ENCODE data around the gene PRKAR1A.

DNA sequence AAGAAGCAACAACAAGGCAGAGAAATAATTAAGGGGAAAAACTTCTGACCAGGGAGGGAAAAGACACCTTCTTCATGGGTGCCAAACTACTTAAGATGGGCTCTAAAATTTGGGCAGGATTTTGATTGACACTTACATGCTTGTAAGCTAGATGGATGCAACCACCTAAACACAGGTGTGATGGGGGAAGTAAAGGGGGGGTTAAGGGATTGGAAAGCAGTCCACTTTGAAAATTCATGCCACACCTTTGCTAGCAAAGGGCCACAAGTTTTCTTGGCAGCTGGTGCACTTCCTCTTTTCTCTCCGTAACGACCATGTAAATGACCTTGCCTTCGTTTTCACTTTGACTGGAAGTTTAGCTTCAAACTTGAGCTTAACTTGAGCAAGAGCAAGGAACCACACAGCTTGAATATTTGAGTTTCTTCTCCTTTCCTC, 14.3 kb upstream of the PRKAR1A start:
- TF ChIP-seq SNAI2 (CRISPR knock-in tag; IDR thresholded peaks at IDR 0.05) (no peak), PATZ1 (CRISPR knock-in tag; IDR thresholded peaks at IDR 0.05; ENCODE audit: borderline replicate concordance) (no peak), ZFP30 (CRISPR knock-in tag; IDR thresholded peaks at IDR 0.05) (no peak), ESRRG (CRISPR knock-in tag; IDR thresholded peaks at IDR 0.05) (no peak), RARB (CRISPR knock-in tag; IDR thresholded peaks at IDR 0.05) (no peak), ZNF70 (CRISPR knock-in tag; IDR thresholded peaks at IDR 0.05) (no peak), ARNTL (CRISPR knock-in tag; IDR thresholded peaks at IDR 0.05; ENCODE audit: borderline replicate concordance, low read depth) (no peak), TOX (CRISPR knock-in tag; IDR thresholded peaks at IDR 0.05; ENCODE audit: borderline replicate concordance) (no peak)

All from SK-N-SH treated with all-trans-retinoic acid at 6 μM for 48 hours (cell line).